CD4-positive, alpha-beta T cell treated with Interleukin-4 for 4 hours (primary cell): Measurements from ENCODE around the gene PRKCE.
A peak's percentile ranks its signal among the peaks of the same experiment; 100 is the strongest.

Experiments
- DNase-seq: peaks from one replicate; pipeline ENCODE4 v3.0.0-alpha.2; 2020

Gene PRKCE

DNA sequence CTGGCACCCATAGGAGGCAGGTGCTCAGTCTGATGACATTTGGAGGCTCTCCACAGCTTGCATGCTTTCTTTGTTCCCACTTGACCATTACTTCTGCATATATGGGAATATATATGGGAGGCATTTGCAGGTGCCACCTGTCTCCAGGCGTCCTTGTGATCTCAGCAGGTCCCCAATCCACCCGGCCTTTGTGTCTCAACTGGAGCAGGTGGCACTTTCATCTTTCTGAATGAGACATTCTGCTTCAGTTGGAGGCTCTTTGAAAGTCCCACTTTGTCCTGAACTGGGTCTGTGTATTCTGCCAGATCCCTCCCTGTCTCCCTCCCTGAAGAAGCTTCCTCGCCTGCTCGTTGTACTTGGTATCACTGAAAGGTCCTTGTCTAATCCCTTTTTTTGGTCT, 327.6 kb downstream of the PRKCE start:
- no peak for DNase-seq

DNA sequence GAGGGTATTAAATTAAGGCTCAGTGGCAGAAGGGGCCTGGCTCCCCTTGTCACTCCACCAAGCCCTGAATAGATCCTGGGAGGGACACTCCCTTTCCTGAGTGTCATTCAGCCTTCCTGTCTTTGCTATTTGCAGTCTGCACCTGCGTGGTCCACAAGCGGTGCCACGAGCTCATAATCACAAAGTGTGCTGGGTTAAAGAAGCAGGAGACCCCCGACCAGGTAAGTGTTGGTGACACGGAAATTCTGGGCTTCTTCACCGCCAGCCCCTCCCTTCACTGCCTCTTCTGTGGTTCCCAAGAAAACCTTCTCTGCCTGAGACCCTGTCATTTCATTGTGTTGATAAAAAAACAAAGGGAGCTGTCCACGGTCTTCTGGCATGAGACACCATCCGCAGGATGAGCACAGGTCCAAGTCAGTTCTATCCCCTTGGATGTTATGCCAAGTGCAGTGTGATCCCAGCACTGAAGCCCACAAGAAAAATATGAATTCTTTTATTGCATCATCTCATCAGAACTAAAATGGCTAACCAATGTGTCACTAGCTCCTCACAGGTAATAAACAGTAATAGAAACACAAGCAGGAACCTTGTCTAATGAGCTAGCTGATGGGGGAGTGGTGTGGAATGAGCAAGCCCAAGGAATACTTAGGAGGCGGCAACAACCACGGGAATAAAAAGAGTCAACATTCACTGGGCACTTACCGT, 328.8 kb downstream of the PRKCE start:
- DNase-seq, result no peak

DNA sequence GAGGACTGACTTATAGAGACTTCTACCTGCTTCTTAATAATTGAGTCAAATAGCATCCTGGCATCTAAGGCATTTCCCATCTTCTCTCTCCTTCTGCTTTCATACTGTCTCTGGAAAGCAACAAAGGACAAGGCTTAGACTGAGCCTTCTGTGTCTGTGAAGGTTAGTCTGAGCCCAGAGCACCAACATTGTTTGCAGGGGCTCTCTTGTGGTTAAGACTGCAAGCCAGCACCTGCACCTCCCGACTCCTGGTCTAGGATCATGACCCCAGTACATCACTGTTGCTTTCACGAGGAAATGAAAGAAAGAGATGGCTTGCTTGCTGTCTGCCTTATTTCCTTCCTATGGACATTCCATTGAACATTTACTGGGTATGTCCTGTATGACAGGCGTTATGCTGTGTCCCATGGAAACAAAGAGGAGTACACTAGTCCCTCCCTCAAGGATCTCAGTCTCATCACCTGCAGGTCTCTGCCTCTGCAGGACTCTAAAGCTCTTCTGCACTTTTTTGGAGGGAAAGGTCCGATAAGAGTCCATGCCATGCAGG, 330.0 kb downstream of the PRKCE start:
- DNase-seq, result no peak

DNA sequence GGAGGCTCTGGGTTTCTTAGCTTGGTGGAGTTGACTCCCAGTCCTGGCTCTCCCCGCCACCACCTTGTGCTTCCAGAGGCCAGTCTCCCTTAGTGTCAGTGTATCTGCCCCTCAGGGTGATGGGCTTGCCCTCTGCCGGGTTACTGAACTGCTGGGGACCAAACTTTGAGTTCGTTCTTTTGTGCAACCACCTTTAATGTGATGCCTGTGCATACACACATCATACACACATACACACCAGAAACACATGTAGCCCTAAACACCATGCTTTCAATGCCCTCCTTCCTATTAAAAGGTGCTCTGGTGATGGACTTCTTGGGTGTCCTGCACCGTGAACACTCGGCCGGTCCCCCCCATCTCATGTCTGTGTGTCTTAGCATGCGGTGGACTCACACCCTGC, 330.6 kb downstream of the PRKCE start:
- no peak for DNase-seq

DNA sequence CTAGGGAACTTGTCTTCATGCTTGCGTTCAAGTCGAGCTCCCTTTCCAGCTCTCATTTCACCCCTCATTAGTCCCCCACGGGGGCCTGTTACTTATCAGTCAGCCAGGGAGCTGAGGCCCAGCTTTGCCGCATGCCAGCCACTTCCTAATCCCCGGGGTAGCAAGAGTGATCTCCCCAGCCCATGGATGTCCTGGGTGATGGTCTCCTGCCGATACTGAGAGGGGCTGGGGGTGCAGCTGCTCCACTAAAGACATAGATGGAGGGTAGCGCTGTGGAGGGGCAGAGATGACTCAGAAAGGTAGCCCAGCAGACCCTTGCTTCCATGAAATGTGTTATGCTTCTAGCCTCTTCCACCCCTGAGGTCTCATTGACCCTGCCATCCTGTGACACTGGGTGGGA, 331.7 kb downstream of the PRKCE start:
- DNase-seq, result no peak

DNA sequence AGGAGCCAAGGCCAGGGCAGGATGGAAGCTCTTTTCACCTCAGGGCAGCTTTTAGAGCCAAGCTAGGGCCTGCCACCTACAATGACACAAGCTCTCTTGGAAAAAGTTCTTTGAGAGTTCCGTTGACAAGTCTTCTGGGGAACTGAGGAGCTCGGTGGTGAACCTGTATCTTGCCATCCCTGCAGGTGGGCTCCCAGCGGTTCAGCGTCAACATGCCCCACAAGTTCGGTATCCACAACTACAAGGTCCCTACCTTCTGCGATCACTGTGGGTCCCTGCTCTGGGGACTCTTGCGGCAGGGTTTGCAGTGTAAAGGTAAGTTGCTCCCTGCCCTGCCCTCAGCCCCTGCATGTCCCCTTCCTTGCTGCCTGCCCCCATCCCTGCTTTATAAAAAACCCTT, 332.9 kb downstream of the PRKCE start:
- DNase-seq, result no peak

DNA sequence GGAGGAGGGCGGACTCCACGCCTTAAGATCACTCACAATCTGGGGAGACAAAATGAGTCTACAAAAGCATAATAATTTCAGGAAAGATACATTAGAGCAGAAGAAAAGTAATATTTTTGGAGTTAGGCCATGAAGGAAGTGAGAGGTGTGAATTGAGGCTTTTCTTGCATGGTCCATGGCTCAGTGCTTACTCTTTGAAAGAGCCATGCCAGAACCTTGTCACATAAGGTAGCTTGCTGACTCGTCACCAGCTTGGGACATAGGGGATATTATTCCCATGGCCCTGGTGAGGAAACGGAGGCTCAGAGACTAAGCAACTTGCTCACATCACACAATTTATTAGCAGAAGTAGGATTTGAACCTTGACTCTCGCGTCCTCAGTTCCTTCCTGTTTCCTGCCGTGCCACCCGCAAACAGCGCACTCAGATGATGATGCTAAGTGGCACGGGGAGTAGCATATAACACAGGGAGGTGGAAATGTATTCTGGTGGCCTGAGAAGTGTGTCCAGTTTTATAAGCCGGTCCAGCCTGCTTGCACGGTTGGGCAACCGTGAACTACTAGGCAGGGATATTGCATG, 333.5 kb downstream of the PRKCE start:
- DNase-seq, result no peak

DNA sequence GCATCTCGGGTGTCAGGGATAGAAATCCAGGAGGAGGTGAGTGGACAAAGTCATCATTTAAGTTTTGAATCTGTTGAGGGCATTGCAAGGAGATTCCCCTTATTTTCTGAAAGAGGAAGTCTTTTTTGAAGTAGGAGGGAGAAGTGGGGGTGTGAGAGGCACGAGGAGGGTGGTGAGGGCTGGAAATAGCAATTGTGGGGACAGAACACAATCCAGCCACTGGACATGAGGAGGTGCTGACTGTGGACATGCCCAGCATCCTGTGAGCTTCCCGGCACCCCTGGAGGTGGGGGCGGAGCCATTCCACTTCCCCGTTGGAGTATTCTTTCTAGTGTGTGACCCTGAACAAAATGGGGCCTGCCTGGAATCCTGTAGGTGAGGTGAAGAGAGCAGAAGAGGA, 335.0 kb downstream of the PRKCE start:
- DNase-seq, result no peak

DNA sequence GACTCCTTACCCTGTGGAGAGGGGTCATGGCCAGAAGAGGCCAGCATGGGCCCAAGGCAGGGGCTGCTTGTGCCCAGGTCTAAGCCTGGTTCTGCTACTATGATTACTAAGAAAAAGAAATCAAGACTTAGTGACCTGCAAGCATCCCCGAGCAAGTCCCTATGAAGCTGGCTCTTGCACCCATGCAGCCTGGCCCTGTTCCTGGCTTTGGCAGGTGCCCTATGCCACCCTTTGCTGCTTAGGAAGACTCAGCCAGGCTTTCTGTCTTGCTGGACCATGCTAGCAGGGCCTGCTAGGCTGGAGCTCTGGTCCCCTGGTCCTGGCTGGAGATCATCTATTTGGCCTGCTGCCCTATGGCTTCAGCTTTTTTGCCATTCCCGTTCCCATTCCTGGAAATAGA, 336.4 kb downstream of the PRKCE start:
- DNase-seq, result no peak

DNA sequence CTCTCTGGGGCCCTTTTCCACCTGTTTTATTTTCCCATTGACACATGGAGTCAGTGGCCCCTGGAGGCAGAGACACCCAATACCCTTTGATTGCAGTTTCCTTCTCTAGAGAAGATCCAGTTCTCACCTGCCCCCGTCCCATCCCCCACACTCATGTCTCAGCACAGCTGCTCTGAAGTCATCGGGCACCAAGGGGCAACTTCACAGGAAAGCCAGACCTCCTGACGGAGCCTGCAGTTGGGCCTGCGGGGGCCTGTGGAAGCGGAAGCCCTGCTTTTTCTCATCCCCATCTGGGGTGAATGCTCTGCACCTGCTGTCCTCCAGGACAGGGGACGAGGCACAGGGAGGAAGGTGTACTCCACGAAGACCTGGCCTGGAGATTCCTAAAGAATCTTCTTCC, 337.4 kb downstream of the PRKCE start:
- DNase-seq, result no peak

DNA sequence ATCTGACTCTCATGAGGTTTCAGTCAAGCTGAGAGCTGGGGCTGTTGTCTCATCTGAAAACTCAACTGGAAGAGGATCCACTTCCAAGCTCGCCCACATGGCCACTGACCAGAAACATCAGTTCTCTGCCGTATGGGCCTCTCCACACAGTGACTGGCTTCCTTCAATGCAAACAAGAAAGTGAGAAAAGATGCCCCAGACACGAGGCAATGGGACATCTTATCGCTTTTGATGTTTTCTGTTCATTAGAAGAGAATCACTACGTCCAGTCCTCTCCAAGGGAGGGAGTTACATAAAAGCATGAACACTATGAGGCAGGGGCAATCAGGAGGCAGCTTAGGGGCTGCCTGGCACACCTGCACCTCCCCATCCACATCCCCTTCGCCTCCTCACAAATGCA, 338.7 kb downstream of the PRKCE start:
- no peak for DNase-seq

DNA sequence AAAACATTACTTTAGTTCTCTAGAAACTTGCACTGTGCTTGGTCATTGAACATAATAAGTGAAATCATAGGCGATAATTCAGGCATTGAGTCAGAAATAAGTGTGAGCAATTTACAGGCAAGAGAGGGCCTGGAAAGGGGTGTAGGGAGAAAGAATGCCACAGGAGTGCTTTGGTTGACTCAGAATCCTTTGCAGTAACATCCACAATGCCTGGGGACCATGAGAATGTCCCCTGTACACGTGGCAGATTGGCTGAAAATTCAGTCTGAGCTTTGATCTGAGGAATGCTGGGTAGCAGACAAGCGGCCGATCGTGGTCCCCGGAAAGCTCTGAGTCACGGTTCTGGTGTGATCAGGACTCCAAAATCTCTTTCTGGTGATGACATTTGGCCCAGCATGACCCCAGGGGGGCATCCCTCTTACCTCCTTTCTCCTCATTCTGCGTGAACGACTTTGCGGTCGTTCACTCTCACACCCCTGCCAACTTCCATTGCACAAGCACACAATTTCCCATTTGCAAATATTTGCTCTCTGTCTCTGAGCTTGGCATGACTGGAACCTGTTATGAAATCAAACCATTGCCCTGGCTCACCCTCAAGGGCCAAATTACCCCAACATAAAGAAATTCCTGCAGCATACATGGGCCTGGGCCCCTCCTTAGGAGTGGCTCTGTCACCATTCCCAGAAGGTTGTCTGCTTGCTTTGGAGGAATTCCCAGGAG, 340.7 kb downstream of the PRKCE start:
- DNase-seq, result no peak

DNA sequence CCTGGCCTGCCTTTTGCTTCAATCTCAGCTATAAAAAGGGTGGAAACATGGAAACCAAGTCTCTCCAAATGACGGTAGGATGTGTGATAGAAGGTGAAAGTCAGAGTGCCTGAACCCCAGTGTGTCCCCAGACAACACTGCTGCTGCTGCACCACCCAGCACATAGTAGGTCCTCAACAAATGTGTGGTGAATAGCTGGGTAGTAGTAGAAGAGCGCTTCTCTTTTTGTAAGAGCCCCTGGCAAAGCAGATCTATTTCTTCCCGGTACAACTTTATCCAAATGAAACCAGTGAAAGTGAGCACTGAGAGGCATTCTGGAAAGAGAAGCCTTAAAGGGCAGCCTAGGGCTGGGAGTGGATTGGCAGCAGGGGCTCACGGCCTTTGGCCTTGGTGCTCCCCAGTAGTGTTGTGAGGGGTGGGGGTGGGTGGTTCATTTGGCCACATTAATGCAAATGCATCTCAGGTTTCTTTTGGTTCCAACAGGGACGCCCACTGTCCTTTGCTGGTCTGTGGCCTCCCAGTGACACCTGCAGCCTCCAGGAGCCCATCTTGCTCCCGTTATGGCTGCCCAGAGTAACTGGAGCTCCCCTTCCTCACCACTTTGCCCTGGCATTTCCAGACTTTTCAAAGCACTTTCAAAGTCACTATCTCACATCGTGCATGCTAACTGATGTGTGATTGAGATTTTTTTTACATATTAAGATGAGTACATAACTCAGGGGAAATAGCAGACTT, 341.4 kb downstream of the PRKCE start:
- no peak for DNase-seq

DNA sequence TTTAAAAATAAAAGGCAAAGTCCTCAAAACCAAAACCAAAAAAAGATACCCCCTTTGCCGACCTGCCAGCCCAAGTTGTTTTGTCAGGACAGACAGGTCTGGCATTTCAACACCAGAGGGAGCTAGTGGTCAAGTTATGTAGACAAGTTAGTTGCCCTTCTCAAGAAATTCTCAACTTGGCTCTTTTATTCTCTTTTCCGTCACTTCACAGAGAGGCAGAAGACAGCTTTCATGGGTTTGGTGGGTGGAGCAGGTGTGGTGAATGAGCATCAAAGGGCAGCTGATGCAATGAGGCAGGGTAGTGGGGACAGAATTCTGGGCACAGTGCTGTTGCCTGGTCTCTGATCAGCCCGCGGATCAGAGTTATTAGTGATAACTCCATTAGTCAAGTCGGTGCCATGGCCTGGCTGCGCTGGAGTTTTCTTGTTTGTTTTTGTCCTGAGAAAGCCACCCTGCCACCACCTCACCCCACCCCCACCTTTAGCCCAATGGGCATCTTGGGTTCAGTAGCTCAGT, 342.1 kb downstream of the PRKCE start:
- DNase-seq, result peak; percentile 62

DNA sequence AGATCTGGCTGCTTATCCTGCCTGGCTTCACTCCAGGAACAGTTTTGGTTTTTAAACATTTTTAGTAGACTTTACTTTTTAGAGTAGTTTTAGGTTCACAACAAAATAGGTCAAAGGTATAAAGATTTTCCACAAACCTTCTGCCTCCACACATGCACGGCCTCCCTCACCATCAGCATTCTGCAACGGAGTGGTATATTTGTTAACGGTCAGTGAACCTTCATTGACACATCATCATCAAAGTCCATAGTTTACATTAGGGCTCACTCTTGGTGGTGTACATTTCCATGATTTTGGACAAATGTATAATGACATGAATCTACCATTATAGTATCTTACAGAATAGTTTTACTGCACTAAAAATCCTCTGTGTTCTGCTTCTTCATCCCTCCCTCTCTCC, 342.6 kb downstream of the PRKCE start:
- DNase-seq, result no peak

DNA sequence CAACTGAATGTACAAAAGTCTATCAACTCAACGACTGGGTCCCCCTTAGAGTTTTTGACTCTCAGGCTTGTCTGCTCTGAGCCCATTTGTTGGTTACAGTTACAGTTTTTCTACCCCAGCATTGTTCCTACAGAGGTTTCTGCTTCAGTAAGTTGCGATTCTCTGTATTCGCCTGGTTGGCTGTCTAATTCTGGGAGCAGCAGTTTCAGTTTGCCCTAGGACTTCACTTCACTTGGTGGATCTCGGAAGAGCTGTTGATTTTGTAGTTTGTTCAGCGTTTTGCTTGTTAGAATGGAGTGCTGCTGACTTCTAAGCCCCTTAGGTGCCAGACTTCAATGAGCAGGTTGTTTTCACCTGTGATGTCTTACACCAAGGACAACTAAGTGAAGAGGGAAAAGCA, 349.2 kb downstream of the PRKCE start:
- no peak for DNase-seq

DNA sequence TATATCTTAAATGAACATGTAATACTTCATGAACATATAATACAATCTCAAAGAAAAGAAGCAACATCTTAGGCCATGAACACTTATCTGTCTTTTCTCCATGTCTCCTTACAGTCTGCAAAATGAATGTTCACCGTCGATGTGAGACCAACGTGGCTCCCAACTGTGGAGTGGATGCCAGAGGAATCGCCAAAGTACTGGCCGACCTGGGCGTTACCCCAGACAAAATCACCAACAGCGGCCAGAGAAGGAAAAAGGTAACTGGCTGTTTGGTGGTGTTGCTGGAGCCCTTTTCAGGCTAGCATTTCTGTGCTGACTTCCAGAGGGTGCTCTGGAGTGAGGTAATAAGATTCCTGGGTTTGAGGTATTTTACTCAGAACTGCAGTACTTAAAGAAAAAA, 349.8 kb downstream of the PRKCE start:
- no peak for DNase-seq

DNA sequence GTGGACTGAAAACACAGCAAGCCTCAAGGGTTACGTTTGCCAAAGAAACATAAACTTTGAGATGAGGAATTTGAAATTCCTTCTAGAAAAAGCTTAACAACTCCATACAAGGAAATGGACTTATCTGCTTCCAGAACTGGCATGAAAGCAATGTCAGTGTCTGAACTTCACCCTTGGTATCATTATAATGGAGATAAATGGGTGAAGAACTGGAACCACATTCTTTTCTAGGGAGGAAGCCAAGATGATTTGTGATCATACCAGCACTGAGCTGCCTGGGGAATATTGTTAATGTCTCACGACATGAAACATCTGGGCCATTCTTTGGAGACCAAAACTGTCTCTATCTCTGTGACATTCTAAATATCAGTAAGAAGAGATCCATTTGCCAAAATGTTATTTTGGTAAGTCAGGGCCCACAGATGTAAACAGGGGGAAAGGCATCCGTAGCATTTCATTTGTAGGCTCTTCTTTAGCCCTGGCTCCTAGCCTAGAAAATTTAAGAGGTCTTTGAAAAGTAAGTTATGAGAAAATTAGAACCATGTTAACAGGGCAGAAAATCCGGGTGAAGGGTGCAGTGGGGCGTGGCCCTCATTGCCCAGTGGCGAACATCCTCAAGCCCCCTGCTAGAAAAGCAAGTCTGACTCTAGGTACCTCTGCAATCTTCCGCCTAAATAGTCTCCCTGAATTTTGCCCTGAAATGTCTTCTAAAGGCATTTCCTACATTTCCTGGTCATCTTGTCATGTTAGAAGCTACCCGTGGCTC, 350.4 kb downstream of the PRKCE start:
- DNase-seq, result no peak

DNA sequence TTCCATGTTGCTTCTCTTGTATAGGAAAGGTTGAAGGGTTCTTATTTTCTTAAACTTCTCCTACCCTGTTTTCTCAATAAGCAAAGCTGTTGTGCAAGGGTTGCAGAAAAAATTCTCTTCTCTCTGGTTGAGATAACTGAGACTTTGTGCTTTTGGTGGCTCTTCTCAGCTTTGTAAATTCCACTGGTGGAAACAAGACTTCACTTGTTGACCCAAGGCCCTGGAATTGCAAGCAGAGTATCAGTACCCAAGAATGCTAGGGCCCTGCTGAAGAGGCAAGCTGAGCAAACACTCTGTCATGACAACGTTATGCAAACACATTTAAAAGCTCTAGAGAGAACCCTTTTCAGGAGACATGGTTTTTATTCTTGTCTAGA, 351.0 kb downstream of the PRKCE start:
- DNase-seq, result no peak

DNA sequence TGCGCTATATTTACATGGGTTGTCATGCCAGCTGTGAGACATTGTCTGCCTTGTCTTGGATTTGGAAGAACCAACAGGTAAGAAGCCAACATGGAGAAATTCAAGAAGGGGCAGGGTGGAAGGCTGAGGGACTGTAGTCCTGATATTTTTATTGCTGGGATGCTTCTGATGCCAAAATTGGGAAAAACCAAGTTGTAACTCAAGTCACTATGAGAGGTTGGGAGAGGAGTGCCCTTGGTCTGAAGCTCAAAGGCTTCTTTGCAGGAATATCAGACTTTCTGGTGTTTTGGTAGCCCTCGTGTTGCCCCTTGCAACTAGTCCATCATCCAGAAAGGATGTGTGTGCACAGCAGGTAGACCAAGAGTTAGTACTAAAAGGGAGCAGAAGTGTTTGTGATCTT, 351.5 kb downstream of the PRKCE start:
- DNase-seq, result no peak

DNA sequence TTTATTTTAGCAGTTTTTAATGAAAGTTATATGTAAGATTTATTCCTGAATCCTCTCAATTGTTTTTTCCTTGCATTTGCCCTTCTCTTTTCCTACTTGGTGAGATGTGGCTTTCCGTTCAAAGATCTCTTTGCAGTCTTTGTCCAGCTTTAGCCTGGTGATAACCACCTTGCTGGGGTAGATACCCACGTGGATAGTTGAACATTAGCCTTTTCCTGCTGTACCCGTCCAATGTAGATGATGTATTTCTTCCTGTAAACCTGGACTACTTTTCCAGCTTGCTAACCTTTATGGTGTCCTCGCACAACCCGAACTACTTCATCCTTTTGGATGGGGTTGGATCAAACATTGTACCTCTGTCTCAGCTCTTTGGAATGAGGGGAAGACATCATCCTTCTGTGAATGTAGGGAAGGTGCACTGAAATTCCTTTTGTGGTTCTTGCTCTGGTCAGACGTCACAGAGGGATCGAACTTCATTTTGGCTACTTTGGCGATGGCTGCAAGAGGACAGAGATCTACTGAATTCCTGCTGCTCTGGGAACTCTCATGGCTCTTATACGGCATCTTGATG, 352.5 kb downstream of the PRKCE start:
- DNase-seq, result no peak

DNA sequence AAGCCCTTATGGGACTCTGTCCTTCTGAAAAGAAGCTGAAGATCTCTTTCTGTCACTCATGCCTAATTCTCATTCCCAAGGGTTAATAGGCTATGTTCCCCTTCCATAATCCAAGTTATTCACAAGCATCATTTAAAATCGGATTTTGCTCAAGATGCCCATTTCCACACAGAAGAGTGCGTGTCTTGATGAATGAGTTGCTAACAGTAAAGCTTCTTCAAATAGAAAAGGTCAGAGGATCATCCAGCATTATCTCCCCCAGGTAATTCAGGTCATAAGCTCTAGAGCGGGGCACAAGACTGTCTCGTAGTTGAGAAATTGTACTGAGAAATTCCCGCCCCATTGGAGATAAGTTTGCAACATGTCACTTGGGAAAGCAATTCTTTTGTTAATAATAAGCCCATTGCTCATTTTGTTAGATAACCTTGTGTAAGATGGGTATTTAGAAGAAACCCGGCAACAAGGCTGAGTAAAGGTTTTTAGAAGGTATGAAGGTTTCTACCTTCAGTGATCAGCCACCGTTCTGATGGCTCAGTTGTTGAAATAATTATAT, 355.1 kb downstream of the PRKCE start:
- DNase-seq, result no peak
